Measurements from ENCODE around the gene UGT1A1.

- TF ChIP-seq CTCF (IDR thresholded peaks at IDR 0.05; ENCODE audit: low read depth, low read length, poor library complexity, severe bottlenecking) (no peak), EZH2phosphoT487 (IDR thresholded peaks at IDR 0.05; ENCODE audit: borderline replicate concordance, low read length) (no peak)
Measured at GRCh38 chr2:233817995-233818638, 58.0 kb downstream of the UGT1A1 start.

Measured in DOHH2 (cell line).